GM21526 (cell line): ENCODE results near the gene PATJ.

ENCODE experiments used
- ATAC-seq: cut with Tn5 transposase; IDR thresholded peaks from one replicate; pipeline ENCODE4 v1.9.1; 2021; ENCODE audit warnings: moderate library complexity; ENCODE audit not compliant: unreplicated experiment, low FRiP score

The PATJ gene

DNA sequence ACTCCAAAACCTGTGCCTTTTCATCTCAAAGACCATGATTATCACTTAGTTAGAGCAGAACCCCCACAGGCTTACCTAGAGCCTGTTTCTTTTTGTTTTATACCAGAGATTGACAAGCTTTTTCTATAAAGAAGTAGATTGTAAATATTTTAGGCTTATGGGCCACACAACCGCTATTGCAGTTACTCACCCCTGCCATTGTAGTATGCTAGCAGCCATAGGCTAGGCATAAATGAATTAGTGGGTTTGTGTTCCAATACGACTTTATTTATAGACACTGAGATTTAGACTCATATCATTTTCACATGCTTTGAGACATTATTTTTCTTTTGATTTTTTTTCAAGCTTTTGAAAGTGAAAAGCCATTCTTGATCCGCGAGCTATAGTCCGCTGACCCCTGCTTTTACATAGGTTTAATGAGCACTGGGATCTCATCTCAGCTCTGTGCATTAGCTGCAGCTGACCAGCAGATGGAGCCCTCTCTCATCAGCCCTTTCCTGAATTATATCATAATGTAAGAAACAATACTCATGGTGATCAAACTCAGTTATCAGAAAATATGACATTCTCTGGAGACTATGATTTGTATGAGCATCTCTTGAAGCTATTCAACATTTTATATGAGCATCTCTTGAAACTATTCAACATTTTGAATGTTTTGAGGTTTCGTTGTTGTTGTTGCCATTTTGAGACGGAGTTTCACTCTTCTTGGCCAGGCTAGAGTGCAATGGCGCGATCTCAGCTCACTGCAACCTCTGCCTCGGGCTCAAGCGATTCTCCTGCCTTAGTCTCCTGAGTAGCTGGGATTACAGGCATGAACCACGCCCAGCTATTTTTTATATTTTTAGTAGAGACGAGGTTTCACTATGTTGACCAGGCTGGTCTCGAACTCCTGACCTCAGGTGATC, 340.4 kb downstream of the PATJ start:
- ATAC-seq: peak; percentile 81

DNA sequence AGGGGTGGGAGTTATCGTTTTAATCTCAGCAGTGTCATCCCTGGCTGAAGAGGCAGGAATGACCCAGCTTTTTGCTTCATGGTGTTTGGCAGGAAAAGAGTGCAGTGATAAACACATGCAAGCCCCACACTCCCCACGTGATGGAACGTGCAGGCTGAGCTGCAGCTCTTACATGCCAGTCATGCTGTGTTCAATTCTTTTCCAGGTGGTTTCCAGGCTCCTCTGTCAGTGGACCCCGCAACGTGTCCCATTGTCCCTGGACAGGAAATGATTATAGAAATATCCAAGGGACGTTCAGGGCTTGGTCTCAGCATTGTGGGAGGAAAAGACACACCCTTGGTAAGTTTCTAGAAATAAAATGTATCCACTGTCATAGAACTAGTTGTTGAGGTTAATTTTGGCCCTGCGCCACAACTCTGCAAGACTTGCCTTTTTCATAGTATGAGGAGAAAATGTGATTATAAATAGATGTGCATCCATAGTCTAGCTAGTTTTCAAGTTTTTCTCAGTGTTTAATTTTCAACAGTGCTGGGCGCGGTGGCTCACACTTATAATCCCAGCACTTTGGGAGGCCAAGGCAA, 342.1 kb downstream of the PATJ start:
- no peak for ATAC-seq

DNA sequence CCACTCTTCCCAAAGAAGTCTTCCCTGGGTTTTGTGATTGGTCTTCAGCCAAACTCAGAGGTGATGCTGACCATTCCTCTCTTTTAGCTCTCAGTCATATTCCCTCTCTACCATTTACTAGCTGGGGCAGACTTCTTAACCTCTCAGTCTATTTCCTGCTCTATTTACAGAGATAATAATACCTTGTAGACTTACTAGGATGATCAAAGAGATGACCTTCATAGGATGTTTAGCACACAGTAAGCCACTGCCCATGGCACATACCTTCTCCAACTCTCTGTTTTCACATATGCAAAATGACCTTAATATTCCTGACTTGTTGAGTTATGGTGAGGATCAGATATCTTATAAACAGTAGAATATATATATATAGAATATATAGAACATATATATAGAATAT, 346.2 kb downstream of the PATJ start:
- ATAC-seq: no peak

DNA sequence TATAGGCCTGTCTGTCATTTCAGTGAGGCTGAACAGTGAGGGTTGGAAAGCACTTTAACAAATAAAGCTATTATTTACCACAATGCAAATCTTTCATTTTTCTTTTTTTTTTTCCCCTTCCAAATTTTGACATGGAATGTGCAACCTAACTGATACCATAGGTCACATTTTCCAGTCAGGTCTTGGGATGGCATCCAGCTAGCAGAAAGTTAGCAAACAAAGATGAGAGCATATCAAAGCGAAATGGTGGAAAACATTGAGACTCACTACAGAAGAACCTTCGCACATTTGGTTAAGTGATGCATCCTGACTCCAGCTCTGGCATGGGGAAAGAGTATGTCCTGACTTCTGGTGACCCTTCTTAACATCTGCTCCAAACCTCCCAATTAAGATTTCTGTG, 347.3 kb downstream of the PATJ start:
- no peak for ATAC-seq

DNA sequence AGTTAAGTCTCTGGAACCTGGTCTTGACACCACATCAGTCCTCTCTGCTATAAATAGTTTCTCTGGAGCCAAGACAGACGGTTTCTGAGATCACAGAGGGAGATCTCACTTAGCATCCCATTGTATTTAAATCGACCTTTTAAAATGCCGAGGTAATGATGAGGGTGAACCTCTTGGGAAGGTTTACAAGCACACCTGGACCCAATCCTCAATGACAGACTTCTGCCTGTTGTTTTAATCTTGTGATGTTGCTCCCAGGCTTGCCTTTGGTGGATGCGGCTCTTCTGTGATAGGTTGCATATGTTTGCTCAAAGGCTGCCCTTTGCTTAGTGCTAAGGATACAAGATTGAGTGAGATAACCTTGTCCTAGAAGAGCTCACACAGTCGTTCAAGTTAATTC, 347.7 kb downstream of the PATJ start:
- ATAC-seq: no peak

DNA sequence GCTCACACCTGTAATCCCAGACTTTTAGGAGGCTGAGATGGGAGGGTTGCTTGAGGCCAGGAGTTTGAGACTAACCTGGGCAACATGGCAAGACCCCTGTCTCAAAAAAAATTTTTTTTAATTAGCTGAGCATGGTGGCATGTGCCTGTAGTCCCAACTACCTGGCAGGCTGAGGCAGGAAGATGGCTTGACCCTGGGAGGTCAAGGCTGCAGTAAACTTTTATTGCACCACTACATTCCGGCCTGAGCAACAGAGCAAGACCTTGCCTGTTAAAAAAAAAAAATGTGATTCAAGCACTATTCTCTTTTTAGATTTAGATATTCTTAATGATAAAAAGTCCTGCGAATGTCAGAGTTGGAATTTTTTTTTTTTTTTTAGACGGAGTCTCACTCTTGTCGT, 349.8 kb downstream of the PATJ start:
- ATAC-seq: no peak

DNA sequence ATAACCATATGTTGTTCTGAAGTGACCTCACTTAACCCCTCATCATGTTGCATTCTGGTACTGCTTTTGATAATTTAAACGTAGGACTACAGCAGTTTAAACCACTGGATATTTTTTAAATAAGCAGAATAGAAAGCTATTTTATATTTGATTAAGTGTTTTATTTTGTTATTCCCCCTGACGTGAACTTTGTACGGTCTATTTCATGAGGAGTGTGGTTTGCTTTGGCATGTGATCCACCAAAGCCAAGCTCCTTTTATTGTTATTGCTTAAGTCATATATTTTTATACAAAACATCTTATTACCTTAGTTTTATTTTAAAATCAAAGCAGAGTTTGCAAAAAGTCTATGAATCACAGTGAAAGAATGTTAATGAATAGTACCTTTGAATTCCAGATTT, 351.0 kb downstream of the PATJ start:
- no peak for ATAC-seq

DNA sequence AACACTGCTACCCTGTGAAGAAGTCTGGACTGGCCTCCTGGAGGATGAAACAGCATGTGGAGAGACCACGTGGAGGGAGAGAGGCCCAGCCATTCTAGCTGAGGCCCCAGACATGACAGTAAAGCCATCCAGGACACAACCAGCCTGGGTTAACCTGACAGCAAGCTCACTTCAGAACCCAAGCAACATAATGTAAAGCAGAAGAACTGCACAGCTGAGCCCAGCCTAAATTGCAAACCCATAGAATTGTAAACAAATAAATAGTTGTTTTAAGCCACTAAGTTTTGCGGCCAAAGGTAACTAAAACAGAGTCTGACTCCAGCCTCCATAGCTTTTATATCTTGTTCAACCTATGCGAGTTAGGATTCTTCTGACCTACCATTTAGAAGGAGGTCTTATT, 355.2 kb downstream of the PATJ start:
- ATAC-seq: no peak

DNA sequence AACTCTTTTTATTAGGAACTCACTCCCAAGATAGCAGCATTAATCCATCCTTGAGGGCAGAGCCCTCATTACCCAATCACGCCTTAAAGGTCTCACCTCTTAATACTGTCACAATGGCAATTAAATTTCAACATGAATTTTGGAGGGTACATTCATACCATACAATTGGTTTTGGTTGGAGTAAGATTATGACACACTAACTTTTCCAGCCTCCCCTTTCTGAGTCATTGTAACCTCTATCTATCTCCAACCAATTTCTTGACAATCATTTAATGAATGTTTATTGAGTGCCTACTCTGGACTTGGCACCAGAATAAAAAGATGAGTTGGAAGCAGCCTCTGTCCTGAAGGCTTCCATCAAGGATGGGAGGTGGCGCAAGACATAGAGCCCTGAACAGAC, 358.2 kb downstream of the PATJ start:
- ATAC-seq: no peak

DNA sequence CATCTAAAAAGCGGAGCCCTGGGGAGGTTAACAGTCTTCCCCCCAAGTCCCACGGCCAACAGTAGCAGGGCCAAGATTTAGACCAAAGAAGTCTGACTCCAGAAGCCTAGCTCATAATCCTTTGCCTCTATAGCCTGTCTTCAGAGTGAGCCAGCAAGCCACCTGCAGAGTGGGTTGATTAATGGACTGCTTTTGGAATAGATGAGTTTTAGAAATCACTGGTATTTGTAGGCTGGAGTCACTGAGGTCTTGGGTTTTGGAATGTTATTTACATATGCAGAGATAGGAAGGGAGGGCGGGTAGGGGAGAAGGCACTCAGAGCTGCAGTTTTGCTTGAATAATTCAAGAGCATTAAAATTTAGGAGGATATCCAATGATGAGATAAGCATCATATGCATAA, 361.6 kb downstream of the PATJ start:
- ATAC-seq: no peak

DNA sequence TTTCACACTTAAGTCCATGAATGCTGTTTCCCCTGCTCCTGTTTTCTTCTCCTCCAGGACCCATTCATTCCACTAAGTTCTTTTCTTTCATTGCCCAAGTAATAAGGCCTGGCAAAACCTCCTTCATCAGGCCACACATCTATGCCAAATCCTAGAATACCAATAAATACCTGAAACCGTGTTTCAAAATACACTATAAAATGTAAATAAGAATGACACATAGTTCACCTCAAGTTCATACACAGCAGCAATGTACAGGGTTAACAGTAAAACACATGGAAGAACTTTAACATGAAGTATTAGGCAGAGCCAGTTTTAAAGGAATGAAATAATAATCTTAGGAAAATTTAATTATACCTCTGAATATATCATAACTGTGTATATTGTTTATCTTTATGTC, 365.6 kb downstream of the PATJ start:
- no peak for ATAC-seq

DNA sequence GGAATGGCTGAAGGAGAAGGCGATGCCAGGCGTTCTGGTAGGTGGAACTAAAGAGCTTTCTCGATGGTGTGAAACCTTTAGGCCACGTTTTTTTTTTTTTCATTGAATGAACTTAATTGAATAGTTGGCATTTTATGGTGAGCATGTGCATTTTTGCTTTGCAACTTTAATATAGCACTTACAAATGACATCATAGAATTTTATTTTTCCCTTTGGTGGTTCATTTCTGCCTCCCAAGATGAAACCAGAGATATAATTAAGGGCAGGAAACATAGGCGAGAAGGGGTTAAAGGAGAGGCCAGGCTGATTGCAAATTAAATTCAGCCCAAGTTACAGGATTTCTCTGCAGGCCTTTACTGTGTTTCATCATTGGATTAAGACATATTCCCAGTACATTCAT, 366.8 kb downstream of the PATJ start:
- no peak for ATAC-seq

DNA sequence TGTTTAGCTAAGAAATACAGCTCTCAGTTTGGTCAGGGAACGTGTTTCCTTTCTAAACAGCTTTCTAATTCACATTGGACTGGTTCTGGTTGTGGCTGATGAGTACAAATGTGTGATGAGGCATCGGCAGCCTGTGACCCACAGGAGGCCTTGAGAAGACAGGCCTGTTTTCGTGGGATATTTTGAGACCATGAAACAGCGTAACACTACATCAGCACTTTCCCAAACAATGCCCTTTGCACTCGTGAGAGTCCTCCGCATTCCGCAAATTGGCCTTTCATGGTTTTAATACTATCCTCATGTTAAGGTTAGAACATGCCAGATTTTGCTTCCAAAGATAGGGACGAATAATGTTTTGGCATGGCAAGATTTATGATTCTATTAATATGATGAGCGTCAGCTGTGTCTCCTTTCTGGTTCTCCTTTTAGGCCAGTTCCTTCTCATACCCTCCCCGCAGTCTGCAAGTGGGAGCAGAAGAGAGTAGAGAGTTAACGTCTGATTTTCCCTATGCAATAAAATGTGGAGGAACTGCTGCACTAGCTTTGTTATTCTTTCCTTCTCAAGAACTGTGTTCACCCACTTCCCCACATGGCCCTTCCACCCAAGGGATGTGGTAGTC, 368.0 kb downstream of the PATJ start:
- no peak for ATAC-seq

DNA sequence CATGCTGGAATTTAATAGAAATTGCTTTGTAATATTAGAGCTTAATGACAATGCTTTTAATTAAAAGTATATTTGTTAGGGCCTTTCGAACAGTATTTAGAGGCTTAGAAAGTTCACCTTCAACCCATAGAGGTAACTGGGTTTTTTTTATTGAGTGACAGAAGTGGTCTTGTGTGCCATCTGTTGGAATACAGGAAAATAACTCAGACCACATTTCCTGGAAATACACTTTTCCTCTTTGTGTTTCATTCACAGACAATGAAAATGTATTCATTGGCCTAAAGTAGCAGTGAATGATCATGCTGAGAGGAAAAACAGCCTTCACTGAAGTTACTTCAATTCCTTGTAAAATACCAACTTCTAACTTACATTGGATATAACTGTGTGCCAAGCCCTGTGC, 368.8 kb downstream of the PATJ start:
- ATAC-seq: no peak

DNA sequence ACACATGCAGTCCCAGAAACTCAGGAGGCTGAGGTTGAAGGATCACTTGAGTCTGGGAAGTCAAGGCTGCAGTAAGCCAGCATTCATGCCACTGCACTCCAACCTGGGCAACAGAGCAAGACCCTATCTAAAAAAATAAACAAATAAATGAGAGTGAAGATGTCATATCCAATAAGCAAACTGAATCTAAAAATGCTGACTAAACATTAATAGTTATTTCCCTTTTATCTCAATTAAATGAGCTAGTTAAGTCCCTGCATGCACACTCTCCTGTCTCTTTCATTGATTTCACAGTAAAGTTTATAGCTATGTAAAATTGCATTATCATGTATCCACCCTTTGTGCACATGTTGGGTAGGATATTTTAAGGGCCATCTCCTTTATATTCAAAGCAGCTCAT, 371.2 kb downstream of the PATJ start:
- ATAC-seq: no peak

DNA sequence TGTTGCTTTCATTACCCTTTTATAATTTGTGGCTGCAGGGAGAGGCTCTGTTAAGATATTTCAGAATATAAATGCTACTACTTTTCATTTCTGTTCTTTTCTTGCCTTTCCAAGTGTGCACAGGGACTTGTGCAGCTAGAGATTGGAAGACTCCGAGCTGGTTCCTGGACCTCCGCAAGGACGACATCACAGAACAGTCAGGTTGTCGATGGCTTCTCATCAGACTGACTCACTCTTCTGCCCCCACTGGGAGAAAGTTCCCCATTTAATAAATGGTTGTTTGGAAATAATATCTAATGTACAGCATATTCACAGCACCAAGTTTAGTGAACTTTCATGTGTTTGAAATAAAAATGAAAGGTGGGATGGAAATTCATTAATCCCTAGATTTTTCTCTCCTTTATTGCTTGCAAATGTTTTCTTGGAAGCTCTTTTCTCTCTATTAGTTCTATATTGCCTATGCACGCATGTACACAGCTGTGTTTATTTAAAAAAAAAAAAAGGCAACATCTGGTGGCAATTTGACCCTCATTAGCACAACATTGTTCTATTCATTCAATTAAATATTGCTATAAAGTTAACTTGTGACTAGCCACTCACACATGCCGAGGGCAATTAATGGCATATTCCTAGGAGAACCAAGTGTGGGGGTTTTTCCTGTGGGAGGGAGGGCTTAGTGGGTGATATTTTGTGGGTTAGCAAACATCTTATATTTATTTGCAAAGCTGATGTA, 374.9 kb downstream of the PATJ start:
- ATAC-seq: no peak

DNA sequence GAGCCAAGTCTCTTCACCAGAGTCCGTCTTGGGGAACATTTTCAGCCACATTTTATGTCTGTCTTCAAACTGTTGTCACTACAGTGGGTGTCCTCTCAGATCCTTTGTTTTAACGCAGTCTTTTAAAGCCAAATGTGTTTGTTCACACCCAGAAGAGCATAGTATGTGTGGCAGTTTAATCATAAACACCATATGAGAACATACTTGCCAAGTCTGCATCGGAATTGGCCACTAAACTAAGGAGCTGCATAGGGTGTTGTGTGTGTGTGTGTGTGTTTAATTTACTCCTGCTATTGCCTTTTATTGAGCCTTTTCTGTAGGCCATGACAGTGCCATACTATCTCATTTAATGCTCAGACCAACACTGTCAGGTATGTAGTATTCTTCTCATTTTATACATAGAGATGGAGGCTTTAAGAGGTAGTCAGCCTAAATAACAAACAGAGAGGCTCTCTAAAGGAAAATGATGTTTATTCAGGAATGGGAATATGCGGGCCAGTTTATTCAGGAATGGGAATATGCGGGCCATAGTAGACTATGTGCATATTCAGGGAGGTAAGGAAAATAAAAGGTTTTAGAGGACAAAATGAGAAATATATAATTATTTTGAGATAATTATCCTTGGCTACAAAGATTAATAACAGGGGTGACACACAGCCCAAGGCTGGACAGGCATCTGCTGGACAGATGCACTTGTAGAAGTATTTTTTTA, 384.5 kb downstream of the PATJ start:
- no peak for ATAC-seq

DNA sequence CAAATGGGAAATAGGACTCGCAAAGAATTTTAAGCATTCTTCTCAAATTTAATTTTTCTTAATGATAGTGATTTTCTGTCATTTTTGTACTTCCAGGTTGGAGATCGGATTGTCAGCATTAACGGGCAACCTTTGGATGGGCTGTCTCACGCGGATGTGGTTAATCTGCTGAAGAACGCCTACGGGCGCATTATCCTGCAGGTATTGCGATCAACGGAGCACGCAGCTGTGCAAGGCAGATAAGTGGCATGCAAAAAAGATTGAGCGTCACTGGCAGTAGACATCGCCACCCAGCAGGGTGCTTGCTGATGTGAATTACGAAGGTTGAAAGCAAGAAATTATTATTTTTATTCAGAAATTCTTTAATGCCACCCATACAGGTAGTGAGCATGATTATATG, 386.5 kb downstream of the PATJ start:
- no peak for ATAC-seq

DNA sequence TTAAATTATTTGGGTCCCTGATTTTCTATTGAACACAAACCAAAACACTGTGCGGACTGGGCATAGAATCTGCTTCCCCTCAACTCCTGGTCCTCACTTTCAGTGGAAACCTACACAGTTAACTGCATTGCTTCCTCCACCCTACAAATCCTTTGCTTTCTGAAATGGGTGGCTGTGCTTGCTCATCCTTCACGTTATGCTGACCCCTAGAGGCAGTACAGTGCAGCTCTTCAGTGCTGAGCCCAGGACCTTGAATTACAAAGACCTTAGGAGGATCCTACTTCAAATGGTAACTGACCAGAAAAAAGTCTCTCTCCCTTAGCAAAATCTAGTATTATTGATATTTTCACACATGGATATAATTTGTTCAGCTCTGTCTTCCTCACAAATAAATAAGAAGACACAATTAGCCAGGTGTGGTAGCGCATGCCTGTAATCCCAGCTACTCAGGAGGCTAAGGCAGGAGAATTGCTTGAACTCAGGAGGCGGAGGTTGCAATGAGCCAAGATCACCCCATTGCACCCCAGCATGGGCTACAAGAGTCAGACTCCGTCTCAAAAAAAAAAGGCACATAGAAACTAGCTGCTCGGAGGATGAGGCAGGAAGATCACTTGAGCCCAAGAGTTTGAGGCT, 388.9 kb downstream of the PATJ start:
- ATAC-seq: no peak

DNA sequence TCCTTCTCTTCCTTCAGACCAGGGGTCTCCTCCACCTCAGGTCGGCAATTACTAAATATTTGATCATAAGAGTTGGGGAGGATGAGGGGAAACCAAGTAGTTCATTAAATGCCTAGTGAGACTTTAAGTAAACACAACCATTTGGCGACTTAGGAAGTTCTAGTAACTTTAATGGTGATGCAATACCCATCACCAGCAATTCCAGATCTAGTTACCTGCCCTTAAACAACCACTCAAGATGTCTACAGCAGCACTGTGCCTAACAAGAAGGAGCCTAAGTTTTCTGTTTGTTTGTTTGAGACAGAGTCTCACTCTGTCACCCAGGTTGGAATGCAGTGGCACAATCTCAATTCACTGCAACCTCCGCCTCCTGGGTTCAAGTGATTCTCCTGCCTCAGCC, 395.7 kb downstream of the PATJ start:
- ATAC-seq: no peak
